Activated T-cell treated with anti-CD3 and anti-CD28 coated beads for 1 hour (primary cell): ENCODE results near the gene DDX1.

ENCODE experiments used
- DNase-seq: peaks from one replicate; pipeline ENCODE4 v3.0.0-alpha.2; 2020; ENCODE audit warnings: low read depth

Gene DDX1

GRCh38 chr2:15562354-15563031 lies 29.2 kb upstream of the DDX1 start:
- DNase-seq: no peak

- DNase-seq: no peak
These were observed 28.2 kb upstream of the DDX1 start for GRCh38 chr2:15563227-15564100.

DNA sequence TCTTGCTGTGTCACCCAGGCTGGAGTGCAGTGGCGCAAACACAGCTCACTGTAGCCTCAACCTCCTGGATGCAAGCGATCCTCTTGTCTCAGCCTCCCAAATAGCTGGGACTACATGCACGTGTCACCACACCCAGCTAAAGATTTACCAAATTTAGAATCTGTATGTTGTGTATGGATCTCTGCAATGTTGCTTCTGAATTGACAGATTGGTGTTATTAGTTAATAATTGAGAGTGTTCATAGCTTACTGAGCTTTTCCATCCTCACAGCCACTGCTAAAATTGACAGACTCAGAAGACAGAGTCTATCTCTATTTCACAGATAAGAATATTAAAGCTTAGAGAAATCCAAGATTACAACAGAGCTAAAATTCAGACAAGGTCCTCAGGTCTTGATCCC lies 26.3 kb upstream of the DDX1 start:
- no peak for DNase-seq

DNA sequence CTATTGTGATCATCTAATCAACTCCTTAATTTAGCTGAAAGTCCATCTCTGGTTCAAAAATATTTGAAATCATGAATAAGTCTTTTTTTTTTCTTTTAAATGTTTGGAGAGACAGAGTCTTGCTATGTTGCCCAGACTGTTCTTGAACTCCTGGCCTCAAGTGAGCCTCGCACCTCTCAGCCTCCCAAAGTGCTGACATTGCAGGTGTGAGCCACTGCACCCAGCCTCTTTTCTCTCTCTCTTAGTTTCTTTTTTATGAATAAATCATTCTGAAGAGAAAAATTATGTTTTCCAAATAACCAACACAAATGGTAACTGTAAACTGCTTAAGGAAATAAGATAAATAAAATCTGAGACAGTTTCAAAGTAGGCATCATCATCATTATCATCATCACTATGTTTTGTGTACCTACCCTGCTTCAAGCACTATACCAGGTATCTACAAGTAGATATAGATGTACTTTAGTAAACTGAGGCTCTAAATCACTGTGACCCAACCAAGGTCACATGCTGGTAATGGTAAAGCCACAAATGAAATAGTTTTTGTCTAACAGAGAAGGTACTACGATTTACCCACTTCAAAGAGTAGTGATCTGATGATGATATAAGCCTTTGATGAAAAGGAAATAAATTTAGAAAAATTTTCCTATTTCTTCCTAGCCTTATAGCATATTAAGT lies 25.5 kb upstream of the DDX1 start:
- no peak for DNase-seq

GRCh38 chr2:15566912-15567311 lies 24.8 kb upstream of the DDX1 start:
- no peak for DNase-seq

- no peak for DNase-seq
These were observed 22.8 kb upstream of the DDX1 start for GRCh38 chr2:15568874-15569273.

DNA sequence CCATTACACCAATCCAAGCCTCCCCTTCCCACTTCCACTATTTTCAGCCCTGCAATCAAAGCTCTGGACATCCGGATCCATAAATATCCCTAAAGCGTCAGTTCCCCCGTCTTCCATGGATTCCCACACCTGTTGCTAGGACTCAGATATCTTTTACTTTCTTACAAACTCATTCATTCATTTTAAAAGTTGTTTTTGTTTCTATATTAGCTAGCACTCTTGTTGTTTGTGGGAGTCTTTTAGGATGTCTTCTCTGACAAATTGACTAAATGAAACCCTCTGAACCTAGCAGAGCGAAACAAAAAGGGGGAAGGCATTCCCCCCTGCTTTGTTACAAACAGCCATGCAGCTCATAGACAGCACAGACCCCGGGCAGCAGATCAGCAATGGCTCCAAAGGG lies 21.6 kb upstream of the DDX1 start:
- no peak for DNase-seq

DNA sequence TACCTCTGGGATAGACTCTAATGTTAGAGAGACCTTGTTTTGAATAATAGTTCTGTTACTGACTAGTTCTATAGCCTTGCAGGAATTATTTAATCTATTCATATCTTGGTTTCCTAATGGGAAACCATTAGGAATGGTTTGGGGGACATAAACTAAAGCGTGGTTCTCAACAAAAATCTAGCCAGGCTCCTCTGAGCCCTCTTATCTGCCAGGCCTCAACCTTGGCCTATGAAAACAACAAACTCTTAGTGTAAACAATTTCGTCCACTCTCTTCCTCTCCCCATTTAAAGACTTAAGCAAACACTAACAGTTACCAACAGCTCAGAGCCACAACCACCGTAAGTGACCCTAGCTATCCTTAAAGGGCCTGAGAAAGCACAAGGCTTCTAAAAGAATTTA lies 19.9 kb upstream of the DDX1 start:
- DNase-seq: no peak

- peak; percentile 92 for DNase-seq
These were observed 14.5 kb upstream of the DDX1 start for GRCh38 chr2:15577071-15577735.

- DNase-seq: no peak
These were observed 12.0 kb upstream of the DDX1 start for GRCh38 chr2:15579641-15580040.

DNA sequence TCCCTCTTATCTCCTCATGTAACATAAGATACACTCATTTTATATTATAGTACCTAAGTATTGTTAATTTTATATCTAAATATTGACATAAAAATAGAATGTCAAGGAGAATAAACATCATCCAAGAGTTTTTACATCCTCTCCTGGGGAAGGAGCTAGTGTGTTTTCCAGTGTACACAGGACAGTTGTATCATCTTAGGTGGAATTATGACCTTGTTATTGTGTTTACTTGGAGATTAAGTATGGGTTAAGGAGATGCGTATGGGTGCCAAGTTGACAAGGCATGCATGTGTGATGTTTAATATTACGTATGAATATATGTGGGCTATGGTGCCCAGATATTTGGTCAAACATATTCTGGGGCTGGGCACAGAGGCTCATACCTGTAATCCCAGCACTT lies 11.2 kb upstream of the DDX1 start:
- no peak for DNase-seq

GRCh38 chr2:15582710-15583357 lies 8.8 kb upstream of the DDX1 start:
- DNase-seq: no peak

DNA sequence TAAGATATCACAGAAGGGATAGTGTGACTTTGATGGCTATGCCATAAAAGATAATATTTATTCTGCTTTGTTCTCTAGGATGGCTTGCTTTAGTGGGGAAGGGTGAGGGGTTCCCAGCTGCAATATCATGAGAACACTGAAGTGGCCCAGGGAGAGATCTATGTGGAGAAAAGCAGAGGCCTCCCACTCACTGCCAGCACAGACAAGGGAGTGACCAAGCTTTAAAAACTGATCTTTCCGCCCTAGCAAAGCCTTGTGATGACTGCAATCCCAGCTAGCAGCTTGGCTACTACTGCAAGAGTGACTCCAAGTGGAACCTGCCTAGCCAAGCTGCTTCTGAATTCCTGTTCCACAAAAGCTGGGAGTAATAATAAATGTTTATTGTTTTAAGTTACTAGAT lies 7.8 kb upstream of the DDX1 start:
- no peak for DNase-seq

DNA sequence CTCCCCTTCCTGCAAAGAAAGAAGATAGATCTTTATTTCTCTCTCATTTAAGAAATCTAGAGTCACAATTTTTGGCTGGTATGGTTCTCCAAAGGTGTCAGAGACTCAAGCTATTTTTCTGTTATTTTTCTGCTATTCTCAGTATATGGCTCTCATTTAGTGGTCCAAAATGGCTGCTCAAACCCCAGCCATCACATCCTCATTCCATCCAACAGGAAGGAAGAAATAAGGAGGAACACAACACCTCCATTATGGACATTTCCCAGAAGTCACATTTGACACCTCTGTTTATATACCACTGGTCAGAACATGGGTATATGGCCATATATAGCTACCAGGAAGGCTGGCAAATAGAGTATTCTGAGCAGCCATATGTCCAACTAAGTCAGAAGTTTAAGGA lies 7.4 kb upstream of the DDX1 start:
- DNase-seq: no peak

DNA sequence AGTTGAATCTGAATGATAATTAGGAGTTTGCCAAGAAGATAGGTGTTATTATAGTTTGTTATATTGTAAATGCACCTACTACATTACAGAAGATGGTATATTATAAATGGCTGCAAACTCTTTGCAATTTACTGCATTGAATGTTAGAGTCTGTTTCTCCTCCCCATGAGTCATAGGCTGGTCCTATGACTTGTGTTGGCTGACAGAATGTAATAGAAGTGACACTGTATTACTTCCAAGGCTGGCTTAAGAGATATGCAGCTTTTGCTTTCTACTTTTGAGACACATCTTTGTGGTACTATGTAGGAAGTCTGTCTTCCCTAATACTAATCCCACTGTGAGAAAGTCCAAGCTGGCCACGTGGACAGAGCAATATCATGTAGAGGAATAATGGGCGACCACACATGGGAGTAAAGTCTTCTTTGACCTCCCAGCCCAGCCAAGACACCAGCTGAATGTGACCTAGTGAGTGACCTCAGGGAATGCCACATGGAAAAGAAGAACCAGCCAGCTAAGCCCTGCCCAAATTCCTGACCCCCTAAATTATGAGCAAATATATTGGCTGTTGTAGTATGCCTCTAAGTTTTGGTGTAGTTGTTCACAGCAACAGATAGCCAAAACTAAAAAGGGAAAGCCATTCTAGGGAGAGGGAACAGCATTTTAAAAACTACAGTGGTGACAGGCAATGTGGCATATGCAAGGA lies 6.8 kb upstream of the DDX1 start:
- DNase-seq: no peak

- DNase-seq: no peak
These were observed 3.2 kb upstream of the DDX1 start for GRCh38 chr2:15588329-15588919.

DNA sequence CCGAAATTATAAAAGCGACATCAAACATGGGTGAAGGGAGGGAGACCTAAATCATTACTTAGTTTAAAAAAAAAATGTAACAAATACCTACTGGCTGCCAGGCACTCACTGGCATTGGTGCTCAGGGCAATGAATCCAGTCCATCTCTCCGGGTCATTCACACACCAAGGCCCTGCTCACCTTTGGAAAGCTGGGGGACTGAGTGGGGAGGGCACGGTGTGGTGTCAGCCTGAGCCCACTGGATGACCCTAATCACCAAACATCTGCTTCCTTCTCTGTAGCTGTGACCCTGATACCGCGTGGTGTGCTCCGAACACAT lies 336 bp upstream of the DDX1 start:
- no peak for DNase-seq

- DNase-seq: no peak
These were observed 1.6 kb downstream of the DDX1 start for GRCh38 chr2:15593327-15593705.

- DNase-seq: no peak
These were observed 2.9 kb downstream of the DDX1 start for GRCh38 chr2:15594291-15595256.

DNA sequence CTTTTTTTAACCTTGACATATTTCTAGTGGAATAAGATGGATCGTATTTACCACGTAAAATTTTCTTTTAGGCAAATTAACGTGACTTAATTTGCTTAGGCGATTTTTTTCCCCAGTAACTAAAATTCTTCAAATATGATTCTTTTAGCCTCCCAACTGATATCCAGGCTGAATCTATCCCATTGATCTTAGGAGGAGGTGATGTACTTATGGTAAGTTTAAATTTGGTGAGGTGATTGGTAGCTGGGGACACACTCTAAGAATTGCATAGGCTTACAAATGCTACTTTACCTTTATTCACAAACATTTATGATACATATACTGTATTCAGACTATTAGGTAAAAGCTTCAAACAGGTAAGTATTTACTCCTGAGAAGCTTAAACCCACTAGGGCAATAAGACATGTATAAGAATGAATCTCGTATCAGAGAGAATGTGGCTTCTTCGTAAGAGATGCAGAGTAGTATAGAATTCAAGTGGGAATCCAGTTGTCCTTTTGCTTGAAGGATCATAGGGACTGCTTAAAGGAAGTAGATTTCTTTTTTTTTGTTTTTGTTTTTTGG lies 3.8 kb downstream of the DDX1 start:
- DNase-seq: no peak
